H9 (cell line): ENCODE data around the gene PIK3CD. TPM values are rescaled to one million over a fixed set of nuclear protein-coding genes. Genes with fewer than 3 reads are reported as not detected.
A peak's percentile ranks its signal among the peaks of the same experiment; 100 is the strongest.

Source experiments
- DNase-seq: peaks from one replicate; pipeline ENCODE4 v3.0.0-alpha.2; 2017
- H2AFZ ChIP-seq: one replicate; pipeline ENCODE4 v1.6.1; 2013; ENCODE audit warnings: mild to moderate bottlenecking, low read length, control low read depth, moderate library complexity
- H2AK5ac ChIP-seq: 2 replicates; pipeline ENCODE4 v1.6.1; 2013; ENCODE audit warnings: low read length, control low read depth, mixed read lengths; ENCODE audit not compliant: insufficient read length
- H2BK120ac ChIP-seq: one replicate; pipeline ENCODE4 v1.6.1; 2013; ENCODE audit warnings: low read depth, mild to moderate bottlenecking, low read length, control low read depth, inconsistent platforms; ENCODE audit not compliant: poor library complexity, severe bottlenecking
- H2BK12ac ChIP-seq: 2 replicates; pipeline ENCODE4 v1.6.1; 2013; ENCODE audit warnings: low read length, control low read depth, mixed read lengths, low read depth; ENCODE audit not compliant: insufficient read length
- H2BK15ac ChIP-seq: 2 replicates; pipeline ENCODE4 v1.6.1; 2013; ENCODE audit warnings: low read depth, low read length, control low read depth
- H2BK20ac ChIP-seq: one replicate; pipeline ENCODE4 v1.6.1; 2013; ENCODE audit warnings: low read depth, mild to moderate bottlenecking, low read length, control low read depth, inconsistent platforms; ENCODE audit not compliant: poor library complexity, severe bottlenecking
- H2BK5ac ChIP-seq: 2 replicates; pipeline ENCODE4 v1.6.1; 2013; ENCODE audit warnings: low read length, control low read depth, mixed read lengths; ENCODE audit not compliant: insufficient read length
- H3K14ac ChIP-seq: 2 replicates; pipeline ENCODE4 v1.6.1; 2013; ENCODE audit warnings: low read length, control low read depth; ENCODE audit not compliant: insufficient read depth
- H3K18ac ChIP-seq: 2 replicates; pipeline ENCODE4 v1.6.1; 2013; ENCODE audit warnings: low read depth, mild to moderate bottlenecking, mixed read lengths, low read length, control low read depth; ENCODE audit not compliant: insufficient read length
- H3K23ac ChIP-seq: 2 replicates; pipeline ENCODE4 v1.6.1; 2013; ENCODE audit warnings: low read length, control low read depth, mixed read lengths, low read depth; ENCODE audit not compliant: insufficient read length
- H3K23me2 ChIP-seq: 2 replicates; pipeline ENCODE4 v1.6.1; 2013; ENCODE audit warnings: low read depth, mild to moderate bottlenecking, mixed read lengths, low read length, control low read depth; ENCODE audit not compliant: insufficient read length, poor library complexity, severe bottlenecking
- H3K27ac ChIP-seq: 2 replicates; pipeline ENCODE4 v1.5.1; 2013; ENCODE audit warnings: low read length, control low read depth, mixed read lengths, low read depth; ENCODE audit not compliant: insufficient read length
- H3K27me3 ChIP-seq: 2 replicates; pipeline ENCODE4 v1.6.1; 2013; ENCODE audit warnings: low read length, control low read depth, inconsistent platforms; ENCODE audit not compliant: insufficient read depth
- H3K4ac ChIP-seq: 2 replicates; pipeline ENCODE4 v1.6.1; 2013; ENCODE audit warnings: low read depth, mild to moderate bottlenecking, control low read depth, inconsistent platforms, low read length, moderate library complexity
- H3K4me1 ChIP-seq: 2 replicates; pipeline ENCODE4 v1.6.1; 2013; ENCODE audit warnings: low read length, control low read depth, inconsistent platforms; ENCODE audit not compliant: insufficient read depth
- H3K4me2 ChIP-seq: 2 replicates; pipeline ENCODE4 v1.6.1; 2013; ENCODE audit warnings: low read length, control low read depth, mixed read lengths; ENCODE audit not compliant: insufficient read length, insufficient read depth
- H3K56ac ChIP-seq: 2 replicates; pipeline ENCODE4 v1.6.1; 2013; ENCODE audit warnings: low read depth, mild to moderate bottlenecking, mixed read lengths, low read length, control low read depth; ENCODE audit not compliant: insufficient read length
- H3K79me1 ChIP-seq: 2 replicates; pipeline ENCODE4 v1.6.1; 2013; ENCODE audit warnings: low read depth, mild to moderate bottlenecking, moderate library complexity, low read length, control low read depth, inconsistent platforms; ENCODE audit not compliant: insufficient read depth, poor library complexity, severe bottlenecking
- H3K79me2 ChIP-seq: 2 replicates; pipeline ENCODE4 v1.6.1; 2013; ENCODE audit warnings: low read length, control low read depth, inconsistent platforms; ENCODE audit not compliant: insufficient read depth
- H3K9ac ChIP-seq: 2 replicates; pipeline ENCODE4 v1.6.1; 2013; ENCODE audit warnings: low read length, control low read depth, mixed read lengths; ENCODE audit not compliant: insufficient read length; ENCODE audit errors: extremely low read depth
- H3K9me3 ChIP-seq: one replicate; pipeline ENCODE4 v1.6.1; 2013; ENCODE audit warnings: low read depth, low read length, inconsistent platforms; ENCODE audit not compliant: control insufficient read depth
- H3T11ph ChIP-seq: one replicate; pipeline ENCODE4 v1.6.1; 2013; ENCODE audit warnings: mild to moderate bottlenecking, low read length, control low read depth, inconsistent platforms
- H4K20me1 ChIP-seq: one replicate; pipeline ENCODE4 v1.6.1; 2013; ENCODE audit not compliant: control insufficient read depth, insufficient read length, insufficient read depth
- H4K5ac ChIP-seq: 2 replicates; pipeline ENCODE4 v1.6.1; 2013; ENCODE audit warnings: low read depth, mild to moderate bottlenecking, mixed read lengths, low read length, control low read depth; ENCODE audit not compliant: insufficient read length
- H4K8ac ChIP-seq: replicated peaks from 2 replicates; pipeline ENCODE4 v1.6.1; 2013; ENCODE audit warnings: low read length, control low read depth, mixed read lengths, low read depth; ENCODE audit not compliant: insufficient read length
- H4K91ac ChIP-seq: 2 replicates; pipeline ENCODE4 v1.6.1; 2013; ENCODE audit warnings: low read depth, mild to moderate bottlenecking, moderate library complexity, mixed read lengths, low read length, control low read depth; ENCODE audit not compliant: insufficient read length
- H3K27ac Mint-ChIP-seq, 3 experiments: 2 replicates in 2 of 3; 3 replicates in 1 of 3; pipeline ENCODE4 v1.8.0; 2020 to 2021; ENCODE audit warnings: mixed read lengths in 3 of 3, mild to moderate bottlenecking in 1 of 3, moderate library complexity in 1 of 3
- H3K27me3 Mint-ChIP-seq: 2 replicates; pipeline ENCODE4 v1.8.0; 2021; ENCODE audit warnings: low read depth, mild to moderate bottlenecking, moderate library complexity, mixed read lengths
- H3K36me3 Mint-ChIP-seq, 3 experiments: 2 replicates in 2 of 3; 3 replicates in 1 of 3; pipeline ENCODE4 v1.8.0; 2020 to 2021; ENCODE audit warnings: low read depth in 3 of 3, mixed read lengths in 3 of 3; ENCODE audit not compliant: insufficient read depth in 1 of 3
- H3K4me1 Mint-ChIP-seq, 2 experiments: 2 replicates each; pipeline ENCODE4 v1.8.0; 2020; ENCODE audit warnings: mixed read lengths in 2 of 2
- H3K4me3 Mint-ChIP-seq, 2 experiments: 2 replicates in 1 of 2; 3 replicates in 1 of 2; pipeline ENCODE4 v1.8.0; 2020 to 2021; ENCODE audit warnings: mild to moderate bottlenecking in 2 of 2, mixed read lengths in 2 of 2, moderate library complexity in 1 of 2
- H3K9me3 Mint-ChIP-seq, 2 experiments: 2 replicates in 1 of 2; 3 replicates in 1 of 2; pipeline ENCODE4 v1.8.0; 2020; ENCODE audit warnings: mild to moderate bottlenecking in 2 of 2, mixed read lengths in 2 of 2, moderate library complexity in 1 of 2
- WGBS: extraction: QIAGEN DNeasy Blood & Tissue Kit; methylation state at CpG from one replicate; pipeline ENCODE4 v1.1.7; 2013; ENCODE audit warnings: missing lambda C conversion rate, low lambda C conversion rate, mixed read lengths; ENCODE audit not compliant: insufficient read length; ENCODE audit errors: extremely low coverage; 5-methylcytosine and 5-hydroxymethylcytosine counted together
- total RNA-seq: library from RNA; stranded (reverse); gene quantifications from 2 replicates; pipeline ENCODE4 v1.2.1, GENCODE V29; 2021
- TF ChIP-seq, protein P1 (sequence below): fragments of 200-600 bp; sonication (generic); conservative IDR thresholded peaks from 3 replicates; pipeline ENCODE4 v1.8.0; 2021; ENCODE audit warnings: antibody characterized with exemption, mild to moderate bottlenecking

Gene PIK3CD
- total RNA-seq, 1 experiment from 2014 or later = 10.0 TPM

DNA sequence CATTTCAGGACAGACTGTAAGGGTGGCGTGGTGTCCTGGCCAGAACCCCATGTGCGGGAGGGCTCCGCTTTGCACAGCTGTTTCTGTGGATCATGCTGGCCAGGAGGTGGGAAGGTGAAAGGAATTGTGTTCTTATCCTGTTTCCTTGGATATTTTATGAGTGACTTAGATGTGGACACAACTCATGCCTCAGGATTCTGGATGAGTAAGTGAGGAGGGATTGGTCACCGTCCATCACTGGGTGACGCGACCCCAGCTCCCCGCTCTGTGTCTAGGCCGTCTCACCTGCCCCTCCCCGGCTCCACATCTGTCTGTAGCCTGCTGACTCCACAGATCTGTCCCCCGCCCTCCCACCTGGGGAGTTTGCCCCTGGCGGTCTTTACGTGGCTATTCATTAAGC, 48.8 kb downstream of the PIK3CD start:
- no peak overlapping the region for H3K27ac ChIP-seq
- H2AFZ ChIP-seq = no peak overlapping the region
- H3T11ph ChIP-seq = no peak overlapping the region
- no peak overlapping the region for H3K9ac ChIP-seq
- H3K4ac ChIP-seq = no peak overlapping the region
- no peaks in the 10 kb centered on the region for H3K79me2 ChIP-seq
- H3K14ac ChIP-seq = peak overlapping the region; percentile 81
- no peak for DNase-seq
- H2BK5ac ChIP-seq = no peak overlapping the region
- H3K18ac ChIP-seq = no peak overlapping the region
- H3K23ac ChIP-seq = no peak overlapping the region
- H3K56ac ChIP-seq = no peak overlapping the region
- H3K27ac Mint-ChIP-seq = peak overlapping the region; percentile 43 to 92 (median 63); a peak in 4 of 7 replicates
- no peak overlapping the region for H2AK5ac ChIP-seq
- H2BK15ac ChIP-seq = no peak overlapping the region
- peaks cover 9 to 11% of the 10 kb centered on the region in 2 experiments for H3K4me1 Mint-ChIP-seq
- H3K79me1 ChIP-seq = no peaks in the 10 kb centered on the region
- H4K8ac ChIP-seq = no peak overlapping the region
- TF ChIP-seq, protein P1, sequence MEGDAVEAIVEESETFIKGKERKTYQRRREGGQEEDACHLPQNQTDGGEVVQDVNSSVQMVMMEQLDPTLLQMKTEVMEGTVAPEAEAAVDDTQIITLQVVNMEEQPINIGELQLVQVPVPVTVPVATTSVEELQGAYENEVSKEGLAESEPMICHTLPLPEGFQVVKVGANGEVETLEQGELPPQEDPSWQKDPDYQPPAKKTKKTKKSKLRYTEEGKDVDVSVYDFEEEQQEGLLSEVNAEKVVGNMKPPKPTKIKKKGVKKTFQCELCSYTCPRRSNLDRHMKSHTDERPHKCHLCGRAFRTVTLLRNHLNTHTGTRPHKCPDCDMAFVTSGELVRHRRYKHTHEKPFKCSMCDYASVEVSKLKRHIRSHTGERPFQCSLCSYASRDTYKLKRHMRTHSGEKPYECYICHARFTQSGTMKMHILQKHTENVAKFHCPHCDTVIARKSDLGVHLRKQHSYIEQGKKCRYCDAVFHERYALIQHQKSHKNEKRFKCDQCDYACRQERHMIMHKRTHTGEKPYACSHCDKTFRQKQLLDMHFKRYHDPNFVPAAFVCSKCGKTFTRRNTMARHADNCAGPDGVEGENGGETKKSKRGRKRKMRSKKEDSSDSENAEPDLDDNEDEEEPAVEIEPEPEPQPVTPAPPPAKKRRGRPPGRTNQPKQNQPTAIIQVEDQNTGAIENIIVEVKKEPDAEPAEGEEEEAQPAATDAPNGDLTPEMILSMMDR = no peak
- peaks cover 0 to 8% of the 10 kb centered on the region in 2 experiments; a peak in 1 of 5 replicates for H3K9me3 Mint-ChIP-seq
- no peaks in the 10 kb centered on the region for H3K4me1 ChIP-seq
- H4K91ac ChIP-seq = no peak overlapping the region
- no peak overlapping the region for H3K4me3 Mint-ChIP-seq
- no peaks in the 10 kb centered on the region for H3K23me2 ChIP-seq
- H3K36me3 Mint-ChIP-seq = peaks cover 0 to 9% (median 0%) of the 10 kb centered on the region in 3 experiments; a peak in 2 of 7 replicates
- H3K9me3 ChIP-seq = no peaks in the 10 kb centered on the region
- H3K4me2 ChIP-seq = no peak overlapping the region
- H2BK120ac ChIP-seq = no peak overlapping the region
- no peaks in the 10 kb centered on the region for H3K27me3 Mint-ChIP-seq
- H3K27me3 ChIP-seq = no peaks in the 10 kb centered on the region
- WGBS = no CpG with 5 or more reads among the region's 12 CpGs
- no peak overlapping the region for H4K5ac ChIP-seq
- H4K20me1 ChIP-seq = no peaks in the 10 kb centered on the region
- H2BK12ac ChIP-seq = no peak overlapping the region
- H2BK20ac ChIP-seq = no peak overlapping the region
